HG02642 (cell line): ENCODE data around the gene CD2.
"Not testable (repeated sequence)": the region's sequence is repeated elsewhere in the genome, so short reads cannot be mapped to it uniquely, and the experiment has no call there.

ENCODE experiments used
- ATAC-seq: cut with Tn5 transposase; IDR thresholded peaks from one replicate; pipeline ENCODE4 v1.9.1; 2021; ENCODE audit warnings: mild to moderate bottlenecking; ENCODE audit not compliant: unreplicated experiment, poor library complexity

Gene CD2

DNA sequence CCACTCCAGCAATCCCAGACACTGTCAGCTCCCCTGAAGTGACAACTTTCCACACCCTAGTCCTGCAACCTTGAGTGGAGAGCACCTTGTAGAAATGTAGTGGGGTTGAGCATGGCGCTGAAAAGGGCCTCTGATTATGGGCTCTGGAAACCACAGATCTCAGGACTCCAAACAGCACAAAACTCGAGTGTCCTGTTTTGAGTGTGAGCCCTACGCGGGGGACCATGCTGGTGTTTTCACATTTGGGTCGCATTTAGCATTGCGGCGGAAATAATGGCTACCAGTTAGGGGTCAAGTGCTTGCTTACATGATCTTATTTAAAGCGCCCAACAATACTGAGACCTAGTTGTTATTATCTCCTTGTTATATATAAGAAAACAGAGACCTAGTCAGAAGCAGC is 1.9 kb downstream of the CD2 start:
- ATAC-seq = not testable (repeated sequence)

DNA sequence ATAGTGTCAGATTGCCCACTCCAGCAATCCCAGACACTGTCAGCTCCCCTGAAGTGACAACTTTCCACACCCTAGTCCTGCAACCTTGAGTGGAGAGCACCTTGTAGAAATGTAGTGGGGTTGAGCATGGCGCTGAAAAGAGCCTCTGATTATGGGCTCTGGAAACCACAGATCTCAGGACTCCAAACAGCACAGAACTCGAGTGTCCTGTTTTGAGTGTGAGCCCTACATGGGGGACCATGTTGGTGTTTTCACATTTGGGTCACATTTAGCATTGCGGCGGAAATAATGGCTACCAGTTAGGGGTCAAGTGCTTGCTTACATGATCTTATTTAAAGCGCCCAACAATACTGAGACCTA is 4.2 kb downstream of the CD2 start:
- not testable (repeated sequence) for ATAC-seq

DNA sequence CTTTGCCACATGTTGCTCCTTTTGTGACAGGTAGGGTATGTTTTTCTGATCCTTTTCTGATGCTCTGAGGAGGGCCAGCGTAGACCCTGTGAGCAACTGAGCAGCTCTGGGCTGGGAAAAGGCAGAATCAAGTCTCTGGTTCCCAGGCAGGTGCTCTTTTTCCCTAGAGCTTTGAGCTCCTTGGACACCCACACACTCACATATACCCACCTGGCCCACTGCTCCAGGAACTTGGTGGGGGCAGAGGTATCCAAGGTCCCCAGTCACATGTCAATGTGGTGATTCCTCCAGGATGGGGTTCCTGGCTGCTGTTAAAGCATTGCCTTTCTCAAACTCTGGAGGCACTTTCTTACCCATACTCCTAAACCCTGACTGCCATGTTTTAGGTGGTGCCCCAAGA is 5.4 kb downstream of the CD2 start:
- ATAC-seq = no peak

DNA sequence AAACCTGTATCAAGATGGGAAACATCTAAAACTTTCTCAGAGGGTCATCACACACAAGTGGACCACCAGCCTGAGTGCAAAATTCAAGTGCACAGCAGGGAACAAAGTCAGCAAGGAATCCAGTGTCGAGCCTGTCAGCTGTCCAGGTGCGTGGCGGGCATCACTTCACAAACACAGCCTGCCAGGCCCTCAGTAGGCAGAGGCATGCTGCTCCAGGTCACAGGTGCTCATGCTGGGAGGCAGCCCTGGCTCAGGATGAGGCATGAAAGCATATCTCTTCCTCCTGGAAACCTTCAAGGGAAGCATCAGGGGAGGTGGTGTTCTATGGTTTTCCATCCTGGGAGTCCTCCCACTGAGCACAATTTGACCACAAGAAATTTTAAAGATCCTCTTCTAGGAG is 6.3 kb downstream of the CD2 start:
- no peak for ATAC-seq

DNA sequence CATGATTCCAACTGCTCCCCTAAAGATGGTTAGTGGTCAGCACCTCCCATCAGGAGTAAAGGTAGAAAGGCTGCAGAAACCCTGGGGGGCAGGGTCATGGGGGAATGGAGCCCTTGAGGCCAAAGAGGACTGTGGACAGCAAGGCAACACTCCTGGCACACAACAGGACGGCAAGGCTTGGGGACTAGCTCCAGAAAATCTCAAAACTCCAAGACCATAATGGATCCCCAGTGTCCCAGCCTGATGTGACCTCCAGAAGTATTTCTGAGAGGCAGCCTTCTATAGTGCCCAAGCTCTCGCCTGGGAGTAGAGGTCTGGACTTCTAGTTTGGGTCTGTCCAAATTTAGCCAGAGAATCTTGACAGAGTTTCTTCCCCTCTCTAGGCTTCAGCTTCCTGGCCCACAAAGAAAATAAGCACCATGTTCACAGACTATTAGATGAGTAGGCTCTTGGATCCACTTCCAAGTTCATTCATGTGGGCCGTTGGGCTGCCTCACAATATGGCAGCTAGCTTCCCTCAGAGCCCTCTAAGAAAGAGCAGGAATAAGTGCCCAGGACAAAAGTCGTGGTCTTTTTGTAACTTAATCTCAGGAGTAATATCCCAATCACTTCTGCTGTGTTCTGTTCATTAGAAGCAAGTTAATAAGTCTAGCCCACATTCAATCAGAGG is 6.9 kb downstream of the CD2 start:
- ATAC-seq = no peak

DNA sequence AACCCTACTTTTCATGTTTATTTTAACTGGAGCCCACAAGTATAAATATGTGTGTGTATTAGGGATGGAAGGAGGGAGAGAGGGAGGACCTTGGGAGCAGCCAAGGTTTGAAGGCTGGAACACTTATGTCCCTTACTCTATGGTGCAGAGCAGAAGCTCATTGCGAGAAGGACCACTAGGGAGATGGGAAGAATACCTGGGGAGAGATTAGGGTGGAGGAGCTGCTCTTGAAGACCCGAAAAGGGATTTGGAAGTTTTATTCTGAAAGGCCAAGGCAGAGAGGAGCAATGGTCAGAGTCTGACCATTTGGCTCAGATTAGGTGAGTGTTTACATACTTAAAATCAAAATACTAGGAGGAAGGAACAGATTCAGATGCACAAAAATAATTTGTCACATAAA is 8.1 kb downstream of the CD2 start:
- no peak for ATAC-seq

DNA sequence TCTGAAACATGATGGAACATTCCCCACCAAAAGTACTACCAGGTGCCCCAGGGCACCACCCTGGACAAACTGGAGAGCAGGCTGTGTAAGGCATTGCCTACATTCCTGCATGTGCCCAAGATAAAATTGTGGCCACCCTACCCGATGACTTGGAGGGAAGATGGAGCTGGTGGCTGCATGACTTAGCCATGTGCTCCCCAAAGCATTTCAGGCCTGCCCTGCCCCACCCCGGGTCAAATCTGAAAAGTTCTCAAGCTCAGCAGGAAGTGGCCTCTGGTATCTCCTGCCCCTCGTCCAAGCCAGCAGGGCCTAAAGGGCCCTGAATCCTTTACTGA is 8.5 kb downstream of the CD2 start:
- ATAC-seq = no peak

DNA sequence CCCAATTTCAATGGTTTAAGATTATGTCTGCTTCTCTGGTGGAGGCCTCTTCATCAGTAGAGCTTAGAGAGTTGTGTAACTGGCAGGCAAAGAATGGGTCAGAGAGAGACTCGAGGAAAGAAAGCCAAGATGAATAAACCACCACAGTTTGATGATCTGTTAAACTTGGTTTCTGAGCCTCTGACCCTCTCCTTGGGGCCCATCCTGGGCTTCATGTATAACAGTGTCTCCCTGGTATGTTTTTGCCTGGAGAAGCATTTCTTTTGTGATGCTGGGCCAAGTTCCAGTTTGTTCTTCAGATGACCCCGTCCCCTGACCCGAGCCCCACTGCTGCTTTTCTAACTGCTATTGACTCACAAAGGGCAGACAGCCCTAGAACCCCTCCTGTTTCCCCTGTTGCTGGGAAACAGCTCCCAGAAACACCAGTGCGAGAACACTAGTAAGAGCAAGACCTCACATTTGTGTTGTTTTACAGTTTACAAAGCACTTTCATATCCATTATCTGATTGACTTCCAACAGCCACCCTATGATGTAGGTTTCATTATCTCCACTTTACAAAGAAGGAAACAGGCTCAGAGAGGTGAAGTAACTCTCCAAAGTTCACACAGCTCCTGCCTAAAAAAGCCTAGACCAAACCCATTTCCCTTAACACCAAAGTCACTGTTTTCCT is 9.0 kb downstream of the CD2 start:
- ATAC-seq = no peak

DNA sequence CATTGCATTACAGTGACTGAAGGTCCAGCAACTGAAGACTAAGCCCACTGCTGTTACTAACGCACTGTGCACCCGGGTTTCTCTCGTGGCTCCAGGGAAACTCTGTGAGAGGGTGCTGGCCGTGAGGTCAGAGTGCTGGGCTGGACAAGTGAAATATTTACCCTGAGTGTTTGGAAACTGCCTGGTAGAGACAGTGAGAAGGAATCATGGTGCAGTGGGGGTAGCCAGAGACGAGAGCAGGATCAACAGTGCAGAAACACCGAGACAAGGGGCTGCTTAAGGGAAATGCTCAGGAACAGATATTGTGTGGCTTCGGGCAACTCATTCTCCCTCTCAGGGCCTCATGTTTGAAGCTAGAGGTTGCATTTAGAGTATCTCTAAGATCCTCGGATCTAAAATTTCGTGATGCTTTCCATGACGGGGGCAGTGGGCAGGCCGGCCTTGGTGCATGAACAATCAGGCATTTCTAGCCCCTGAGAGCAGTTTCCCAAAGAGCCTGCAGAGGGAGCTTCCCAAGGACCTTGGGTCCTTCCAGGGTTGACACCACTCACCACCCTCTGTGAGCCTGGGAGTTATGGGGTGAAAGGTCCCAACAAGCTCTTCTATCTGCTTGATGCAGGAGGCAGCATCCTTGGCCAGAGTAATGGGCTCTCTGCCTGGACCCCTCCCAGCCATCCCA is 9.7 kb downstream of the CD2 start:
- no peak for ATAC-seq

DNA sequence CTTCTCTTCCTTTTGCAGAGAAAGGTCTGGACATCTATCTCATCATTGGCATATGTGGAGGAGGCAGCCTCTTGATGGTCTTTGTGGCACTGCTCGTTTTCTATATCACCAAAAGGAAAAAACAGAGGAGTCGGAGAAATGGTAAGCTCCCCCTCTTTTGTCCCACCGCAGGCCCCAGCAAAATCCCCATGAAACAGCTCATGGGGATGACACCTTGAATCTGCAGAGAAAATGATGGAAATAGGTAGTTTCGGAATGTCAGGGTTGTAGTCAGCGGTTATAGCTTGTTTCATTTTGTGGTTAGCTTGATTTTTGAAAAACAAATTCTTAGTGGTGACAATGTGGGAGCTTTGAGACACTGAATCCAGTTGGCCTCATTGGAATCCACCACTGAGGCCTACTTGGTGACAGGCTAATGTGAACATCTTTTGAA is 10.3 kb downstream of the CD2 start:
- no peak for ATAC-seq

DNA sequence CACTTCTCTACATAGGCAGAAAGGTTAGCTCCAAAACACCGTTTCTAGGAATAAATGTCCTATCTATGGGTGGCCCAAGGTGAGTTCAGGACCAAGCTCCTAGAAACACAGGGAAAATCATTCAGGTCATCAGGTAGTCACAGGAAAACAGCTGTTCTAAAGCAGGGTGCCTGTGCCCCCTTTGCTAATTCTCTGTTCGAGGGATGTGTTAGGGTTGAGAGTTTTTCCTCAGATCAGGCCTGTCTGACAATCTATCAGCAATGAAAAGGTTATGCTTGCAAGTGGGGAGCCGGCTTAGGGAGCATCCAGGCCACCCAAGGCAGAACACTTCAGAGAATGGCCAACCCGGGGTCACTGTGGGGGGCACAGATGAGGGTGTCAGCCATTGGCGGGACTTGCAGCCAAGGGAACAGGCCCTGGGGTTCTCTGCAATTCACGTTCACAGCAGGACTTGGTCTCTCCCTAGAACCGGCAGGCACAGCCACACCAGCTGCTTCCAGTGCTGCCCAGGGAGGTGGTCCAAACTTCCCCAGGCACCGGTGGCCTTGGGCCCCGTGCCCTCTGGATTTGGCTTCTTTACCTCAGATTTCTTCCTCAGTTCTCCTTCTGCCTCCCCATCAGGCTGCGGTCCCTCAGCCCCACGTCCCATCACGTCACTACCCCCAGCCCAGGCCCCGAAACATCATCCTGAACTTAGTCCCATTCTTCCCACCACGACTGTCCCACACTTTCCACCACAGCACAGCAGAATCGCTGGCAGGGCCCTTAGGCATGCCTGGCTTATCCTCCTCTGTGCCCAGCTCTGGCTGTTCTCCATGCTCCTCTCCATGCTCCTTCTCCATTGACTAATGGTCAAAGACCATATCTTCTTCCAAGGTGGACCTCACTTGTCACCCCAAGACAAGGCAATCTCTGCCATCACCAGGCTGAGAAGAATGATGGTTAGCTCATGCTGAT is 11.0 kb downstream of the CD2 start:
- no peak for ATAC-seq

DNA sequence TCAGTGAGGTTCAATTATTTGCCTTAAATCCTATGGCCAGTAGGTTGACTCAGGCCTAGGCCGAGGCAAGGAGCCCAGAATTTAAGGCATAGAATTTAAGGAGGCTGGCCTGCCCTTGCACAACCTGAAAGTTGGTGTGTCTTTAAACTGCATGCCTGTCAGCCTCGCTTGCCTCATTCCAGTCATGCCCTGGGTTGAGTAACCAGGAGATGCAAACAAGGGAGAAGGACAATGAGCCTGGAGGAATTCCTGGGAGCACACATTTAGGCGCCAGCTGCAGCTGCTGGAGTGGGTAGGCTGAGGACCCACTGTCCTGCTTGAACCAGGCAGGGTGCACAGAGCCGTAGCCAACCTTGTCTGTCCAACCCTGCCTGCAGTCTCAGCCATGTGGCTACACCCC is 11.7 kb downstream of the CD2 start:
- ATAC-seq = no peak

DNA sequence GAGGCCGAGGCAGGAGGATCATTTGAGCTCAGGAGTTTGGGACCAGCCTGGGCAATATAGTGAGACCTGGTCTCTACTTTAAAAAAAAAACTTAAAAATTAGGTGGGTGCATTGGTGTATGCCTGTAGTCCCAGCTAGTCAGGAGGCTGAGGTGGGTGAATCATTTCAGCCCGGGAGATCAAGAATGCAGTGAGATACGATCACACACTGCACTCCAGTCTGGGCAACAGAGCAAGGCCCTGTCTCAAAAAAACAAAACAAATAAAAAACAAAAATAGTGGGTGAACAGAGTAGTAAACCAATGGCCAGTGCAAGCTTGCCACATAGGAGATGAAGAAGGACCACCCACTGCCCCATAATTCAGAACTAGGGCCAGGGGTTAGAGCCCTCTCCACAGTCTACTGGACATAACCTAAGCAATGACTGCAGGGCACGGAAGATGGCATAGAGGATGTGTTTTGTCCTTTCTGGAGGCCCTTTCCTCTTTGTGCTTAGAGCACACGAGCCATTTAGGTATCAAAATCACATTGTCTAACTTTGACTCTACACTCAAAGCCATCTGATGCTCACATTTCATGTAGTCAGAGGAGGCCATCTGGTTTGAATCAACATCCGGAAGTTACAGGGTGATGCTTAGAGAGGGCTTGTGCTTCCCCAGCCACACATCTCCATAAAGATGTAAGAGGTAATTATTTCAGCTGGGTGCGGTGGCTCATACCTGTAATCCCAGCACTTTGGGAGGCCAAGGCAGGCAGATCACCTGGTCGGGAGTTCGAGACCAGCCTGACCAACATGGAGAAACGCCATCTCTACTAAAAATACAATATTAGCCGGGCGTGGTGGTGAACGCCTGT is 12.6 kb downstream of the CD2 start:
- ATAC-seq = no peak

DNA sequence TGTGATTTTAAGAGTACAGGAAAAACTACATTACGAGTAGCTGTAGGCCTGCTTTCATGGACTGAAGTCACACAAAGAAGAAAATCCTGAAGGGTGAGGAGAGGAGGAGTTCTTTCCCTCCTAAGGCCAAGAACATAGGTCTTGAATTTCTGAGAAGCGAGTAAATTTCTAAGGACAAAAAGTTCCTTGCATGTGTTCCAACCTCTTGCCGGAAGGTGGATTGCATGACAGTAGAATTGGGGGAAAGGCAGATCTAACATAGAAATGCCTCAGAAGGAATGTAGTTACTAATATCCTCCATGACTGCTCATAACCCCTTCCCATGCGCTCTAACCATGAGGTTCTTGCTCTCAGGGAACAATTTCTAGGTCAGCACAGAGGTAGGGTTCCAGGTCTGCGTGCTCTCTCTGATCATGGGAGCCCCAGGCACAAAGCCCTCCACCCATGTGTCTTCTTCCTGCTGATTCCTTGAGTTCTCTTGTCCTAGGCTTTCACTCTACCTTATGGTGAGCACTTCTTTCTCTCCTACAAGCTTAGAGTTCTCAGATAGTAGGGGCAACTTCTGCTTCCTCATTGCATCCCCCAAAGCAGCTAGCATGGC is 13.7 kb downstream of the CD2 start:
- ATAC-seq = no peak

DNA sequence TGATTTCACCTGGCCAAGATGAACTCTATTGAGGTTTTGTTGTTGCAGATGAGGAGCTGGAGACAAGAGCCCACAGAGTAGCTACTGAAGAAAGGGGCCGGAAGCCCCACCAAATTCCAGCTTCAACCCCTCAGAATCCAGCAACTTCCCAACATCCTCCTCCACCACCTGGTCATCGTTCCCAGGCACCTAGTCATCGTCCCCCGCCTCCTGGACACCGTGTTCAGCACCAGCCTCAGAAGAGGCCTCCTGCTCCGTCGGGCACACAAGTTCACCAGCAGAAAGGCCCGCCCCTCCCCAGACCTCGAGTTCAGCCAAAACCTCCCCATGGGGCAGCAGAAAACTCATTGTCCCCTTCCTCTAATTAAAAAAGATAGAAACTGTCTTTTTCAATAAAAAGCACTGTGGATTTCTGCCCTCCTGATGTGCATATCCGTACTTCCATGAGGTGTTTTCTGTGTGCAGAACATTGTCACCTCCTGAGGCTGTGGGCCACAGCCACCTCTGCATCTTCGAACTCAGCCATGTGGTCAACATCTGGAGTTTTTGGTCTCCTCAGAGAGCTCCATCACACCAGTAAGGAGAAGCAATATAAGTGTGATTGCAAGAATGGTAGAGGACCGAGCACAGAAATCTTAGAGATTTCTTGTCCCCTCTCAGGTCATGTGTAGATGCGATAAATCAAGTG is 14.3 kb downstream of the CD2 start:
- no peak for ATAC-seq

DNA sequence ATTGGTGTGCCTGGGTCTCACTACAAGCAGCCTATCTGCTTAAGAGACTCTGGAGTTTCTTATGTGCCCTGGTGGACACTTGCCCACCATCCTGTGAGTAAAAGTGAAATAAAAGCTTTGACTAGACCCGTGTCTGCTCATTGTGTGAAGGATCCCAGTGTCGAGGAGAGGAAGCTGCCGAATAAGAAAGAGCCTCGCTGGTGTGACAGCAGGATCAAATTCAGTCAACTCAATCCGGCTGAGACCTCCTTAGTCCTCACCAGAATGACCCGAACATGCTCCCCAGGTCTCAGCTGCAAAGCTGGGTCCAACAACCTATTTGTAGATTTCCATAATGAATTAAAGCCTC is 14.8 kb downstream of the CD2 start:
- peak; percentile 22 for ATAC-seq

DNA sequence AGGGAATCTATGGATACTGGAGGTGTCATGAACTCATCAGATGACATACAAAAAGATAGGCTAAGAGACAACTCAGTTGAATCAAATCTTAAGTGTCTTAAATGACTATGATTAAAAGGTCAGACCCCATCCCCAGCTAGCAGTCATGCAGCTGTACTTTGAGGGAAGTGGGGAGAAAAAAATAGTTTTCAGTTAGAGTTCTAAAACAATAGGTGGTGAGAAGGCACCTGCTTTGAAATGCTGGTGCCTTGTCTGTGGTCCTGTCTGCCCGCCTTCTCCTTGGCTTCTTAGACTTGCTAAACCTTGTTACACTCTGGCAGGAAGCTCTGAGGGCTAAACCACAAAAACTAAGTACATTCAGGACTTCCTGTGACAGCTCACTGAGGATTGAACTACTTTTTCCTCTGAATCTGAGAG is 15.3 kb downstream of the CD2 start:
- ATAC-seq = peak; percentile 80

DNA sequence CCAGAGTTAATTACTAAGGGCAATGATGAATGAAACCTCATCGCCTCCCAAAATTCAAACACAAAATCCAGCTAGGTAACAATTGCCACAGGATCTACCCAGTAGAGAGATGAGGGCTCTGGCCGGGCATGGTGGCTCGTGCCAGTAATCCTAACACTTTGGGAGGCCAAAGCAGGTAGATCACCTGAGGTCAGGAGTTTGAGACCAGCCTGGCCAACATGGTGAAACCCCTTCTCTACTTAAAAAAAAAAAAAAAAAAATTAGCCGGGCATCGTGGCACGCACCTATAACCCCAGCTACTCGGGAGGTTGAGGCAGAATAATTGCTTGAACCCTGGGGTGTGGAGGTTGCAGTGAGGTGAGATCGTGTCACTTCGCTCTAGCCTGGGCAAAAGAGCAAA is 15.8 kb downstream of the CD2 start:
- no peak for ATAC-seq

DNA sequence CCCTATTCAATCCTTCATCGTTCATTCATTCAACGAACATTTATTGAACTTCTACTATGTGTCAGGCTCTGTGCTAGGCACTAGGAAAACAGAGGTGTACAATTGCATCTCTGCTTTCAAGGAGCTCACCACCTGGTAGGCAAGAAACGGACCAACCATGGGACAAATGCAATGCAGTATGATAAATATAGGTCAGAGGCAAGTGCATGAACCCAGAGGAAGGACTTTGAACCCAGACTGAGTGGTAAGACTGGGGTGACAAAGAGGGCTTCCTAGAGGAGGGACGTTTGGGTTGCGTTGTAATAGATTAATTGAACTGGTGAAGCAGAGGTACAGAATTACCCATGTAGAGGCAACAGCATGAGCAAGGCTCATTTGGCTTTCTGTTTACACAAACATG is 16.4 kb downstream of the CD2 start:
- no peak for ATAC-seq
